Globus pallidus (tissue), 1 donor: Measurements from ENCODE around the gene REPIN1.
"Not testable (repeated sequence)": the region's sequence is repeated elsewhere in the genome, so short reads cannot be mapped to it uniquely, and the experiment has no call there.

Experiments
- DNase-seq: peaks from one replicate; pipeline ENCODE4 v3.0.0-alpha.2; 2015; ENCODE audit warnings: low spot score

REPIN1 gene

GRCh38 chr7:150376560-150376959 lies 7.9 kb downstream of the REPIN1 start:
- DNase-seq: no peak

GRCh38 chr7:150377196-150377595 lies 8.6 kb downstream of the REPIN1 start:
- DNase-seq: no peak

GRCh38 chr7:150377635-150378034 lies 9.0 kb downstream of the REPIN1 start:
- no peak for DNase-seq

- peak; percentile 71 for DNase-seq
Measured at GRCh38 chr7:150378115-150378852, 9.7 kb downstream of the REPIN1 start.

GRCh38 chr7:150378853-150379440 lies 10.3 kb downstream of the REPIN1 start, which contains the start of gene ZNF775:
Gene ZNF775, plus strand, starts transcription at chr7:150379330. Its CDS starts 9,141 bp downstream, at chr7:150388471.
- DNase-seq: peak; percentile 96

GRCh38 chr7:150379441-150380379 lies 11.1 kb downstream of the REPIN1 start:
- peak; percentile 56 for DNase-seq

- DNase-seq: no peak
Measured at GRCh38 chr7:150380463-150380862, 11.8 kb downstream of the REPIN1 start.

GRCh38 chr7:150381096-150381495 lies 12.5 kb downstream of the REPIN1 start:
- no peak for DNase-seq

- no peak for DNase-seq
Measured at GRCh38 chr7:150381785-150382122, 13.1 kb downstream of the REPIN1 start.

GRCh38 chr7:150382123-150382843 lies 13.7 kb downstream of the REPIN1 start:
- peak; percentile 85 for DNase-seq

- no peak for DNase-seq
Measured at GRCh38 chr7:150382844-150383225, 14.2 kb downstream of the REPIN1 start.

- DNase-seq: peak; percentile 99
Measured at GRCh38 chr7:150383710-150384397, 15.2 kb downstream of the REPIN1 start.

GRCh38 chr7:150384406-150385301 lies 16.0 kb downstream of the REPIN1 start:
- DNase-seq: no peak

- peak; percentile 51 for DNase-seq
Measured at GRCh38 chr7:150385302-150385723, 16.7 kb downstream of the REPIN1 start.

- not testable (repeated sequence) for DNase-seq
Measured at GRCh38 chr7:150385884-150386283, 17.3 kb downstream of the REPIN1 start.

- DNase-seq: peak; percentile 40
Measured at GRCh38 chr7:150388306-150388705, 19.7 kb downstream of the REPIN1 start.

- peak; percentile 91 for DNase-seq
Measured at GRCh38 chr7:150388709-150389531, 20.3 kb downstream of the REPIN1 start.

- no peak for DNase-seq
Measured at GRCh38 chr7:150389532-150389816, 20.9 kb downstream of the REPIN1 start.

- DNase-seq: no peak
Measured at GRCh38 chr7:150390205-150390604, 21.6 kb downstream of the REPIN1 start.

- DNase-seq: no peak
Measured at GRCh38 chr7:150393325-150393724, 24.7 kb downstream of the REPIN1 start.
